ENCODE measurements around the gene SNAI3.

DNA sequence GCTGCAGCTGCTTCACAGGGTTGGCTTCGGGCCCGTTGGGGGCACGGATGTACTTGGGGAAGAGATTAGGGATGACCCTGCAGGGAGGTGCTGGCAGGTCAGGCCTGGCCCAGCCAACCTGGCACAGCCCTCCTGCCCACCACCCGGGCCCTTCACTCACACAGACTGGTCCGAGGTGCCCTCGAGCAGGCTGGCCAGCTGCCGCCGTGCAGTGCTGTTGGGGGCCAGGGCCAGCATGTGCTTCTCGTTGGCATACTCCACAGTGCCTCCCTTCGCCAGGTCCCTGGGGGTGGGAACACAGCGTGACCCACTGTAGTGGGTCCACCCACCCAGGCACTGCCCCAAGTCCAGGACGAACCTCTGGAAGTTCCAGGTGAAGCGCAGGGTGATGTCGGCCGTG, 29.9 kb upstream of the SNAI3 start:
- TF ChIP-seq CTCF (IDR thresholded peaks at IDR 0.05) (no peak), ZFX (IDR thresholded peaks at IDR 0.05; ENCODE audit: borderline replicate concordance) (no peak)

Data from 22Rv1 (cell line).